ENCODE data around the gene ATP6V1A.
A peak's percentile ranks its signal among the peaks of the same experiment; 100 is the strongest.

The ATP6V1A gene

DNA sequence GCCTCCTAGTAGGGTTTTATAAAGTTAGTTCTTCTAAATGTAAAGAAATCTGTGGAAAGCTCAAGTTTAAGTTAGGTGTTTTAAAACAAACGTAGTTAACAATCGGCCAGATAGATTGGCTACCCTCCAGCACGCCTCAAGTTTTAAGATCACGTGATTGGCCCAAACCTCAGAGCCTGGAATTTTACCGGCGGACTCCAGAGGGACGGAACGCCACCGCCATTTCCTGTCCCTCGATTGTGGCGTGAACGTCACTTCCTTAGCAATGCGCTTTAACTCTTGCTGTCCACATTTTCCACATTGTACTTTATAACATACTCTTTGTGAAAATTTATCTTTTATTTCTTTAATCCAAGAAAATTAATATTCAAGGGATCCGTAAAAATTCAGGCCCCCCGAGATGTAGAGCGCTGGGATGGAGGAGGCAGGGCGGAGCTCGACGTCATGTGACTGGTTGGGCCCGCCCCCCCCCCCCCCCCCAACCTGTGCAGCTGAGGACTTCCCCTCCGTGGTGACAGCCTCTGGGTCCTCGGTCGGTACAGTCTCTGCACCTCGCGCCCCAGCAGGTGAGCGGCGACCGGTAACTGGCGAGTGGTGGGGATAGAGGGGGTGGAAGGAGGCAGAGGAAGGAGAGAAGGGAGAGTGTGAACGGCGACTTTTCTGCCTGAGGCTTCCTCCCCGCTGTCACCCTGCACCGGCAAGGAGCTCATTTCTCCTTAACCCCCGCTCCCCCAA, at the start of gene ATP6V1A:
Gene ATP6V1A (plus strand): TSS at position 488 of the 735 bp plus-strand sequence. CDS start 31,719 bp downstream, outside the sequence.
- DNase-seq (ENCODE audit: low spot score): peak; percentile 86
- in situ Hi-C loops (cut with MboI; ENCODE audit: low pct_unique_long_range_greater_than_20kb, low sequenced_read_pairs, unreplicated experiment): no loop called here
- TF ChIP-seq, protein P1, sequence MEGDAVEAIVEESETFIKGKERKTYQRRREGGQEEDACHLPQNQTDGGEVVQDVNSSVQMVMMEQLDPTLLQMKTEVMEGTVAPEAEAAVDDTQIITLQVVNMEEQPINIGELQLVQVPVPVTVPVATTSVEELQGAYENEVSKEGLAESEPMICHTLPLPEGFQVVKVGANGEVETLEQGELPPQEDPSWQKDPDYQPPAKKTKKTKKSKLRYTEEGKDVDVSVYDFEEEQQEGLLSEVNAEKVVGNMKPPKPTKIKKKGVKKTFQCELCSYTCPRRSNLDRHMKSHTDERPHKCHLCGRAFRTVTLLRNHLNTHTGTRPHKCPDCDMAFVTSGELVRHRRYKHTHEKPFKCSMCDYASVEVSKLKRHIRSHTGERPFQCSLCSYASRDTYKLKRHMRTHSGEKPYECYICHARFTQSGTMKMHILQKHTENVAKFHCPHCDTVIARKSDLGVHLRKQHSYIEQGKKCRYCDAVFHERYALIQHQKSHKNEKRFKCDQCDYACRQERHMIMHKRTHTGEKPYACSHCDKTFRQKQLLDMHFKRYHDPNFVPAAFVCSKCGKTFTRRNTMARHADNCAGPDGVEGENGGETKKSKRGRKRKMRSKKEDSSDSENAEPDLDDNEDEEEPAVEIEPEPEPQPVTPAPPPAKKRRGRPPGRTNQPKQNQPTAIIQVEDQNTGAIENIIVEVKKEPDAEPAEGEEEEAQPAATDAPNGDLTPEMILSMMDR (IDR thresholded peaks at IDR 0.05; ENCODE audit: extremely low read depth, insufficient read depth, missing control alignments): no peak

DNA sequence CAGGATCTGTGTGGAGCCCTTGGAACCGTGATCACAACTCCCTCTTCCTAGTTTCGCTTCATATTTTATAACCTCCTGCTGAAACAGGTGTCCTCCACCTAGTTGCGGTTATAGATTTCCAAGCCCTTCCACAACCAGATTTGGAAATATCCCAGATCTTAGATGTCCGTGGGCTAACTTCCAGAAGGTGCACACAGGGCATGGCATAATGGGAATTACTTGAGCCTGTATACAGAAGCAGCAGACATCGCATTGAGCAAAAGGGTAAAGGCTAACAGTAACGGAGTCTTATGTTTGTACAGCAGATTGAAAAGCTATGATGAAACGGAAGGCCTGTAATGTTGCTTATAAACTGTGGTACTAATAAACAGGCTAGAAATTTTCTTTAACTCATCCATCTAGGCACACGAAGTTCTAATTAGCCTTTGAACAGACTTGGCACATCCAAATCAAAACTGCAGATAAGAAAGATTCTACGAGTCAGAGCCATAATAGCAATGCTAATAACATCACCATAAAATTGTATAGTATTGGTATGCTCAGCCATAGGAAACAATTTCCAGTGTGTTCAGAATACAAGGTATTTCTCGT, 49.2 kb upstream of the ATP6V1A start:
- TF ChIP-seq, protein P1 (IDR thresholded peaks at IDR 0.05; ENCODE audit: extremely low read depth, insufficient read depth, missing control alignments): no peak
- in situ Hi-C loops (cut with MboI; ENCODE audit: low pct_unique_long_range_greater_than_20kb, low sequenced_read_pairs, unreplicated experiment): no loop called here
- no peak for DNase-seq (ENCODE audit: low spot score)

DNA sequence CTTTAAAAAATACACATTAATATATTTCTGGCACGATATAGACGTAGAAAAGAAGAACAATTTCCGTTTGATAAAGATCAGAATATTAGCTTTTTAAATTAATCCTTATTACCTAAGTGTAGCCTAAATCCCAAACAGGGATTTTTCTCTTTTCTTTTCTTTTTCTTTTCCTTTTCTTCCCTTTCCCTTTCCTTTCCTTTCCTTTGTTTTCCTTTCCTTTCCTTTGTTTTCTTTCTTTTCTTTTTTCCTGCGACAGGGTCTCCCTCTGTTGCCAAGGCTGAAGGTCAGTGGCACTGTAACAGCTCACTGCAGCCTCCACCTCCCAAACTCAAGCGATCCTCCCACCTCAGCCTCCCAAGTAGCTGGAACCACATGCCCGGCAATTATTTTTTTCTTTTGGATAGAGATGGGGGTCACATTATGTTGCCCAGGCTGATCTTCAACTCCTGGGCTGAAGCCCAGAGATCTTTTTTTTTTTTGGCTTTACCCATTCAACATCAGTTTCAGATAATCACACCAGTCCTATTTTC, 48.6 kb upstream of the ATP6V1A start:
- in situ Hi-C loops (cut with MboI; ENCODE audit: low pct_unique_long_range_greater_than_20kb, low sequenced_read_pairs, unreplicated experiment): no loop called here
- TF ChIP-seq, protein P1 (IDR thresholded peaks at IDR 0.05; ENCODE audit: extremely low read depth, insufficient read depth, missing control alignments): no peak
- DNase-seq (ENCODE audit: low spot score): no peak

DNA sequence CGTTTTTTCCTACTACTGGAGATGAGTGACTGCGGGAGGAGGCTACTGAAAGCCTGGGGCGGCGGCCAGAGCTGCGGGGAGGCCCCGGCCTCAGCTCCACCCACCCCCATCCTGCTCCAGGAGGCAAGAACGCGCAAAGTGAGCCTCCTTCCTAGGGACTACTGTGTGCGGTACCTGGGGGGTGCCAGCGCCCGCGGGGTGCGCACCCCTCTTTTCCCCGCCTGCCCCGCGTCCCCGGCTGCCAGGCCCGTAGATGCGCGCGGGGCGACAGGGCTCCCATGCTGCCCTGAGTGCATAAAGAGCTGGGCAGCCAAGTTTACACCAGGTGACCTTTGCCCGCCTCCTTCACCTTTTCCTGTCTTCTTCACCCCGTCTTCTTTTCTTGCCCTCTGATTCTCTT, 47.9 kb upstream of the ATP6V1A start:
- in situ Hi-C loops (cut with MboI; ENCODE audit: low pct_unique_long_range_greater_than_20kb, low sequenced_read_pairs, unreplicated experiment): no loop called here
- TF ChIP-seq, protein P1 (IDR thresholded peaks at IDR 0.05; ENCODE audit: extremely low read depth, insufficient read depth, missing control alignments): no peak
- DNase-seq (ENCODE audit: low spot score): peak; percentile 45

DNA sequence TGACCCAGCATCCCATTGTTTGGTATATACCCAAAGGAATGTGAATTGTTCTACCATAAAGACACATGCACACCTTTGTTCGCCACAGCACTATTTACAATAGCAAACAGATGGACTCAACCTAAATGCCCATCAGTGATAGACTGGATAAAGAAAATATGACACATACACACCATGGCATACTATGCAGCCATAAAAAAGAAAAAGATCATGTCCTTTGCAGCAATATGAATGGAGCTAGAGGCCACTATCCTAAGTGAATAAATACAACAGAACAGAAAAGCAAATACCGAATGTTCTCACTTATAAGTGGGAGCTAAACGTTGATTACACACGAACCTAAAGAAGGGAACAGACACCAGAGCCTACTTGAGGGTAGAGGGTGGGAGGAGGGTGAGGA, 39.0 kb upstream of the ATP6V1A start:
- TF ChIP-seq, protein P1 (IDR thresholded peaks at IDR 0.05; ENCODE audit: extremely low read depth, insufficient read depth, missing control alignments): no peak
- DNase-seq (ENCODE audit: low spot score): no peak
- in situ Hi-C loops (cut with MboI; ENCODE audit: low pct_unique_long_range_greater_than_20kb, low sequenced_read_pairs, unreplicated experiment): no loop called here

DNA sequence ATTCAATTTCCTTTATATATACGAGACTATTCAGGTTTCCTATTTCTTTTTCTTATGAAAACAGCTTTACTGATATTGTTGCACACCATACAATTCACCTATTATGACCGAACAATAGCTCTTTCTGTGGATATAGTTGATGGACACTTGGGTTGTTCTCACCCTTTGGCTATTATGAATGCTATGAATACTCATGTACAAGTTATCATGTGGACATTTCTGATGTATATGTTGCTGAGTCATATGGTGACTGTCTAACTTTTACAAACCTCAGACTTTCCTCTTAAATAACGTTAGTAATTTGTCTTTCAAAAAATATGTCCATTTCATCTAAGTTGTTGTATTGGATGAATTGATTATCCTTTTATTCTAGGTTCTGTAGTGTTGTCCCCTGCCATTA, 34.7 kb upstream of the ATP6V1A start:
- TF ChIP-seq, protein P1 (IDR thresholded peaks at IDR 0.05; ENCODE audit: extremely low read depth, insufficient read depth, missing control alignments): no peak
- no peak for DNase-seq (ENCODE audit: low spot score)
- in situ Hi-C loops (cut with MboI; ENCODE audit: low pct_unique_long_range_greater_than_20kb, low sequenced_read_pairs, unreplicated experiment): no loop called here
